Progenitor cell of endocrine pancreas (in vitro differentiated cells): ENCODE measurements around the gene CDC45. TPM values are rescaled to one million over a fixed set of nuclear protein-coding genes. Genes with fewer than 3 reads are reported as not detected.

Source experiments
- DNase-seq: peaks from one replicate; pipeline ENCODE4 v3.0.0; 2021; ENCODE audit warnings: low spot score; ENCODE audit not compliant: unreplicated experiment
- H3K27ac Mint-ChIP-seq: 2 replicates; pipeline ENCODE4 v1.8.0; 2021; ENCODE audit warnings: mild to moderate bottlenecking, moderate library complexity, mixed read lengths
- H3K27me3 Mint-ChIP-seq: 2 replicates; pipeline ENCODE4 v1.8.0; 2021; ENCODE audit warnings: mixed read lengths
- H3K36me3 Mint-ChIP-seq: 2 replicates; pipeline ENCODE4 v1.8.0; 2022; ENCODE audit warnings: mixed read lengths; ENCODE audit not compliant: insufficient read depth
- H3K4me1 Mint-ChIP-seq: 2 replicates; pipeline ENCODE4 v1.8.0; 2021; ENCODE audit warnings: low read depth, mixed read lengths
- H3K4me3 Mint-ChIP-seq: 2 replicates; pipeline ENCODE4 v1.8.0; 2021; ENCODE audit warnings: low read depth, mild to moderate bottlenecking, moderate library complexity, mixed read lengths
- H3K9me3 Mint-ChIP-seq: 2 replicates; pipeline ENCODE4 v1.8.0; 2021; ENCODE audit warnings: low read depth, mixed read lengths
- total RNA-seq: library from RNA; stranded (reverse); gene quantifications from 2 replicates; pipeline ENCODE4 v1.2.1, GENCODE V29; 2021
- TF ChIP-seq, protein P1 (sequence below): fragments of 200-600 bp; sonication (generic); IDR thresholded peaks from one replicate; pipeline ENCODE4 v1.5.0; 2021; ENCODE audit warnings: antibody characterized with exemption, mild to moderate bottlenecking; ENCODE audit not compliant: unreplicated experiment

The CDC45 gene
- total RNA-seq, 1 donor from 2014 or later, result 18.1 TPM

- TF ChIP-seq, protein P1, sequence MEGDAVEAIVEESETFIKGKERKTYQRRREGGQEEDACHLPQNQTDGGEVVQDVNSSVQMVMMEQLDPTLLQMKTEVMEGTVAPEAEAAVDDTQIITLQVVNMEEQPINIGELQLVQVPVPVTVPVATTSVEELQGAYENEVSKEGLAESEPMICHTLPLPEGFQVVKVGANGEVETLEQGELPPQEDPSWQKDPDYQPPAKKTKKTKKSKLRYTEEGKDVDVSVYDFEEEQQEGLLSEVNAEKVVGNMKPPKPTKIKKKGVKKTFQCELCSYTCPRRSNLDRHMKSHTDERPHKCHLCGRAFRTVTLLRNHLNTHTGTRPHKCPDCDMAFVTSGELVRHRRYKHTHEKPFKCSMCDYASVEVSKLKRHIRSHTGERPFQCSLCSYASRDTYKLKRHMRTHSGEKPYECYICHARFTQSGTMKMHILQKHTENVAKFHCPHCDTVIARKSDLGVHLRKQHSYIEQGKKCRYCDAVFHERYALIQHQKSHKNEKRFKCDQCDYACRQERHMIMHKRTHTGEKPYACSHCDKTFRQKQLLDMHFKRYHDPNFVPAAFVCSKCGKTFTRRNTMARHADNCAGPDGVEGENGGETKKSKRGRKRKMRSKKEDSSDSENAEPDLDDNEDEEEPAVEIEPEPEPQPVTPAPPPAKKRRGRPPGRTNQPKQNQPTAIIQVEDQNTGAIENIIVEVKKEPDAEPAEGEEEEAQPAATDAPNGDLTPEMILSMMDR, result no peak
- Mint-ChIP-seq H3K4me1 (no peaks in the 10 kb centered on the region), H3K9me3 (no peaks in the 10 kb centered on the region), H3K36me3 (no peaks in the 10 kb centered on the region), H3K27ac (no peak overlapping the region), H3K4me3 (no peak overlapping the region), H3K27me3 (peaks cover 11% of the 10 kb centered on the region)
- no peak for DNase-seq
Measured at GRCh38 chr22:19536564-19536963, 56.8 kb downstream of the CDC45 start.

GRCh38 chr22:19537941-19538488, 58.3 kb downstream of the CDC45 start:
- no peak overlapping the region for H3K27ac Mint-ChIP-seq
- H3K4me3 Mint-ChIP-seq, result no peak overlapping the region
- H3K27me3 Mint-ChIP-seq, result peaks cover 7% of the 10 kb centered on the region
- H3K9me3 Mint-ChIP-seq, result no peaks in the 10 kb centered on the region
- TF ChIP-seq, protein P1, result no peak
- no peaks in the 10 kb centered on the region for H3K4me1 Mint-ChIP-seq
- no peaks in the 10 kb centered on the region for H3K36me3 Mint-ChIP-seq
- DNase-seq, result no peak

DNA sequence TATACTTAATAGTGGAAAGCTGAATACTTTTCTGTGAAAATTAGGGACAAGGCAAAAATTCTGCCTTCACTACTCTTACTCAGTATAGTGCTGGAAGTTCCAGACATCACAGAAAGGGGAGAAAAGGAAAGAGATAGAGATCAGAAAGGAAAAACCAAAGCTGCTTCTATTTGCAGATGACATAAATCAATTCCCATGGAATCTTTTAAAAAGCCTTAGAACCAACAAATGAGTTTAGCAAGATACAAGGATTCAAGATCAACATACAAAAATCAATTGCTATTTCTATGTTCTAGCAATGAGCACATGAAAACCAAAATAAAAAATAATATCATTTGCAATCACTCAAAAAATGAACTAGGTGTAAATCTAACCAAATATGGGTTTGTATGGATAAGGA, 60.7 kb downstream of the CDC45 start:
- H3K4me1 Mint-ChIP-seq, result no peaks in the 10 kb centered on the region
- H3K27me3 Mint-ChIP-seq, result peaks cover 3% of the 10 kb centered on the region
- H3K4me3 Mint-ChIP-seq, result no peak overlapping the region
- TF ChIP-seq, protein P1, result no peak
- no peaks in the 10 kb centered on the region for H3K36me3 Mint-ChIP-seq
- DNase-seq, result no peak
- H3K27ac Mint-ChIP-seq, result no peak overlapping the region
- no peaks in the 10 kb centered on the region for H3K9me3 Mint-ChIP-seq

GRCh38 chr22:19543970-19544708, 64.4 kb downstream of the CDC45 start:
- H3K27ac Mint-ChIP-seq, result no peak overlapping the region
- TF ChIP-seq, protein P1, result no peak
- no peaks in the 10 kb centered on the region for H3K9me3 Mint-ChIP-seq
- no peaks in the 10 kb centered on the region for H3K36me3 Mint-ChIP-seq
- no peak overlapping the region for H3K4me3 Mint-ChIP-seq
- H3K27me3 Mint-ChIP-seq, result peaks cover 3% of the 10 kb centered on the region
- no peaks in the 10 kb centered on the region for H3K4me1 Mint-ChIP-seq
- no peak for DNase-seq

DNA sequence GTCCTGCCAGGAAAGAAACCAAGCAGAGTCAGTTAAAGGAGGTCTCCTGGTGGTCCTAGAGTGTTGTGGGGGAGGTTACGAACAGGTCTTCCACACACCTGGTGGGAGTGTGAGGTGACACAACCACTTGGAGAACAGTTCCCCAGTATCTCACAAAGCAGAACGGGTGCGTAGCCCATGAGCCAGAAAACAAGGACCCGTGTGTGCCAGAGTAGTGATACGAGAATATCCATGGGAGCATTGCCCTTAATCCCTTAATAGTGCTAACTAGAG, 66.2 kb downstream of the CDC45 start:
- H3K9me3 Mint-ChIP-seq, result no peaks in the 10 kb centered on the region
- TF ChIP-seq, protein P1, result no peak
- H3K36me3 Mint-ChIP-seq, result no peaks in the 10 kb centered on the region
- no peak overlapping the region for H3K27ac Mint-ChIP-seq
- no peaks in the 10 kb centered on the region for H3K4me1 Mint-ChIP-seq
- peaks cover 3% of the 10 kb centered on the region for H3K27me3 Mint-ChIP-seq
- no peak overlapping the region for H3K4me3 Mint-ChIP-seq
- DNase-seq, result no peak
